ENCODE results near the gene PRDX5.

PRDX5 gene

GRCh38 chr11:64283092-64283491, 34.8 kb upstream of the PRDX5 start:
- DNase-seq (ENCODE audit: low read depth in 1 of 2, low spot score in 1 of 2) = no peak
- Histone ChIP-seq H3K27ac (replicated peaks) (no peak overlapping the region), H3K27me3 (ENCODE audit: insufficient read depth, poor library complexity, severe bottlenecking) (no peaks in the 10 kb centered on the region), H3K4me3 (replicated peaks; ENCODE audit: insufficient read depth, low read length) (no peak overlapping the region)
- TF ChIP-seq CTCF (IDR thresholded peaks at IDR 0.05; ENCODE audit: insufficient read depth, low read length) = no peak
- TF ChIP-seq GABPA (IDR thresholded peaks at IDR 0.05; ENCODE audit: low read depth) = no peak
- no peak for TF ChIP-seq POLR2AphosphoS5 (IDR thresholded peaks at IDR 0.05; ENCODE audit: low read depth)
- TF ChIP-seq SPI1 (IDR thresholded peaks at IDR 0.05; ENCODE audit: borderline replicate concordance, low read depth) = no peak
- TF ChIP-seq REST (IDR thresholded peaks at IDR 0.05; ENCODE audit: insufficient replicate concordance, low read depth) = no peak

DNA sequence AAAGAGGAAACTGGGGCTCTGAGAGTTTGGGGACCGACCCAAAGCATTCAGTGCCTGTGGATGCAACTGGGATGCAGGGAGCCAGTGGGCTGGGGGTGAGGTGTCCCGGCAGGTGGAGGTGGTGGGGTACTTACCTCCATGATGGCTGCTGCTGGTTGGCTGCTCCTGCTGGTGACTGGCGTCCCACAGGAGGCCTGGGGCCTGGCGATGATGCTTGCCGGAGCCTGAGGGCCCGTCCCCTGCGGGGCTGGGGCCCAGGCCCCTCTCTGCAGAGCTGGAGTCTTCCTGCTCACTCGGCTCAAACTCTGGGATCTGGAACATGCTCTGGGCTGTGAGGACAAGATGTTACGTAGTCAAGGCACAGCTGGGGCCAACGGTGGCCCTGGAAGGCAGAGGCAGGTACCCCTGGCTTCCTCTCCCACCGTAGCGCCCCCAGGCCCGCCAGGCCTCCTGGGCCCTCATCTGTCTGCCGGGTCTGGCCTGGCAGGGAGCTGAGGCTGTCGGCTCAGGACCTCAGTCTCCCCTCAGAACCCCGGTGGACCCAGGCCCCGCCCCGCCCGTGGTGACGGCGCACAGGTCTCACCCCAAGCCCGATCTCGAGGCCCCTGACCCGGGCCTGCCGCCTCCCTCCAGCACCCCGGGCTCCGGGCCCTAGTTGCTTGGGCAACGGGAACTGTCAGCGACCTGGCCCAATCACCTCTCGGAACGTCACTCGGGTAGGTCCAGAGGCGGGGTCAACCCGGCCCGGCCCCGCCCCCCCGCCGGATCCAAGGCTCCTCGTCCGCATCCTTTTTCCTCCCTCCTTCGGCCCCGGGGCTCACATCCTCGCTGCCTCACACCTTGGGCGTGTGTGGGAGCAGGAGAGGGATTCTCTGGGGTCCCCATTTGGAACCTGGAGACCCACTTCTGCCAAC, 33.6 kb upstream of the PRDX5 start, which contains the start of gene BAD:
Gene BAD (minus strand): TSS at position 618 of the 914 bp plus-strand sequence. CDS start 297 bp downstream, at position 321.
- Histone ChIP-seq H3K27ac (replicated peaks) (peak within 1 kb of the TSS; percentile 77), H3K27me3 (ENCODE audit: insufficient read depth, poor library complexity, severe bottlenecking) (no peaks in the 10 kb centered on the region), H3K4me3 (replicated peaks; ENCODE audit: insufficient read depth, low read length) (peak within 1 kb of the TSS; percentile 79)
- peak; percentile 93 to 95 for DNase-seq (ENCODE audit: low read depth in 1 of 2, low spot score in 1 of 2)
- TF ChIP-seq POLR2AphosphoS5 (IDR thresholded peaks at IDR 0.05; ENCODE audit: low read depth) = peak; percentile 21; the same call in 1 of the 2 replicates
- no peak for TF ChIP-seq REST (IDR thresholded peaks at IDR 0.05; ENCODE audit: insufficient replicate concordance, low read depth)

DNA sequence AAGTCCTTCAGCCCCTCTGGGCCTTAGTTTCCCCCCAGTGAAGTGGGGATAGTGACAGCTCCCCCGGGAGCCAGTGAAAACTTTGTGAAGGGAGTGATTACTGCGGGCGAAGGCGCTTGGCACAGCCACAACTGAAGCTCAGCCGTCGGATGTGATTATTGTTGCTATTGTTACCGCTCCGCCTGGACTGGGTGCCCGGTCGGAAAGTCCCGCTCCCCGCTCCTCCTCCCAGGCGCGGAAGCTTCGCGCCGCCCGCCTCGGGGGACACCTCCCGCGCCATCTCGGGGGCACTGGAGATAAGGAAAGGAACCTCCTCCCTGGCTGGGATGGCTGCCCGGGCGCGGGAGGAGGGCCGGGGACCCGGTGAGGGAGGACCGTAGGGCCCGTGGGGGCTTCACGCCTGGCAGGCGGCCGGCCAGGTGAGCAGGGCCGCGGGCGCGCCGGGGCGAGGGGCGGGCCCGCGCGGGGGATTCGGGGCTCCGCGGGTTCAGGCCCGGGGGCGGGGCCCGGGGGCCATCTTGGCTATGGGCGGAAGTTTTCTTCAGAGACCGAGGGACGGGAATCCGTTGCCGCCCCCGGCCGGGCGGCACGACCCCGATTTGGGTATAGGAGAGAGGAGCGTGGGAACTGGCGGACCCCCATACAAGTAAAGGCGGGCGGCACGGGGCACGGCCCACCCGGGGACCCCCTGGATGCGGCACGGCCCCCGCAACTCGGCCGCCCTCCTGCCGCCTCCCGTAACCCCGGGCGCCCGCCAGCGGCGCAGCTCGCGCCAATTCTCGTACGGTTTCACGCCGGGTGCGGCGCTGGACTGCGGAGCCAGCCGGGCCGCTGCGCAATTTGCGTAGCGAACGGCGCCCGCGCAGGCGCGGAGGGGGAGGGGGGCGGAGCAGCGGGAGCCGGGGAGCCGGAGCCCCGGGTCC, 32.7 kb upstream of the PRDX5 start, which contains the start of gene GPR137:
Gene GPR137 (plus strand): TSS at position 887 of the 923 bp plus-strand sequence. CDS start 677 bp downstream, outside the sequence.
- no peak for TF ChIP-seq SPI1 (IDR thresholded peaks at IDR 0.05; ENCODE audit: borderline replicate concordance, low read depth)
- TF ChIP-seq POLR2AphosphoS5 (IDR thresholded peaks at IDR 0.05; ENCODE audit: low read depth) = peak; percentile 13; the same call in 1 of the 2 replicates
- H3K27ac ChIP-seq (replicated peaks) = peak within 1 kb of the TSS; percentile 77
- DNase-seq (ENCODE audit: low read depth in 1 of 2, low spot score in 1 of 2) = peak; percentile 69 to 84
- peak within 1 kb of the TSS; percentile 79 for H3K4me3 ChIP-seq (replicated peaks; ENCODE audit: insufficient read depth, low read length)
- peaks cover 1% of the 10 kb centered on the region for H3K27me3 ChIP-seq (ENCODE audit: insufficient read depth, poor library complexity, severe bottlenecking)

DNA sequence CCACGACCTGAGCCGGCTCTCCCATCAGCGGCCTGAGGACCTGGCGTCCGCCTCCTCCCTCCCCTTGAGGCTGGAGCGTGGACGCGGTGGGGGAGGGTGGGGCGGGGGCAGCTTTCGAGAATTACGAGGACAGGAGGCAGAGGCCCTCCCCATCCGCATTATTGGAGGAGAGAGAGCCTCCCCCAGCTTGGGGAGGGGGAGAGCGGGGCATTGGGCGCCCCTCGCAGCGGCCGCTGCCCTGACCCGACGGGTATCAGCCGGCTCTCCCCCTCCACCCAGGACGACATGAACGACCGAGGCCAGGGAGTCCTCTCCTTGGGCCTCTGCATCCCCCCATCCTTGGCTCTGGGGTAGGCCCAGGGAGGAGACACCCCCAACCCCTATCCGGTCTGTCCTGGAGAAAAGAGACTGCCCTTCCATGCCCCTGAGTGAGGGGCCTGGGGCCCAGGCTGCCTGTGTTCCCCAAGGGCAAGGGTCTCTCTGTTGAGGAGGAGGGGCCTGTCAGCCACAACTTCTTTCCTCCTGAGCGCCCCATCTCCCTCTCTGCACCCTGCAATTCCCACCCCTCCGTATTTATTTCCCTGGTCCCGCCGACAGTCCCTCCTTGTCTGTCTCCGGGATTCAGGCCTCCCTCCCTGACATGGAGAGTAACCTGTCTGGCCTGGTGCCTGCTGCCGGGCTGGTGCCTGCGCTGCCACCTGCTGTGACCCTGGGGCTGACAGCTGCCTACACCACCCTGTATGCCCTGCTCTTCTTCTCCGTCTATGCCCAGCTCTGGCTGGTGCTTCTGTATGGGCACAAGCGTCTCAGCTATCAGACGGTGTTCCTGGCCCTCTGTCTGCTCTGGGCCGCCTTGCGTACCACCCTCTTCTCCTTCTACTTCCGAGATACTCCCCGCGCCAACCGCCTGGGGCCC, 31.8 kb upstream of the PRDX5 start:
- H3K27ac ChIP-seq (replicated peaks) = no peak overlapping the region

More for the DNA sequence above, 31.8 kb upstream of the PRDX5 start:
- H3K4me3 ChIP-seq (replicated peaks; ENCODE audit: insufficient read depth, low read length) = peak overlapping the region; percentile 79
- TF ChIP-seq CTCF (IDR thresholded peaks at IDR 0.05; ENCODE audit: insufficient read depth, low read length) (peak; percentile 25), SPI1 (IDR thresholded peaks at IDR 0.05; ENCODE audit: borderline replicate concordance, low read depth) (no peak), GABPA (IDR thresholded peaks at IDR 0.05; ENCODE audit: low read depth) (no peak), POLR2AphosphoS5 (IDR thresholded peaks at IDR 0.05; ENCODE audit: low read depth) (0 out of 2 replicates have a peak, but pooled peaks have one; percentile 8), REST (IDR thresholded peaks at IDR 0.05; ENCODE audit: insufficient replicate concordance, low read depth) (no peak)
- peaks cover 10% of the 10 kb centered on the region for H3K27me3 ChIP-seq (ENCODE audit: insufficient read depth, poor library complexity, severe bottlenecking)
- DNase-seq (ENCODE audit: low read depth in 1 of 2, low spot score in 1 of 2) = peak in 1 of 2 experiments; percentile 62

All from HL-60 (cell line).